GM11168 (cell line): ENCODE measurements around the gene ANKRD18B.
"Not testable (repeated sequence)": the region's sequence is repeated elsewhere in the genome, so short reads cannot be mapped to it uniquely, and the experiment has no call there.

Source experiments
- in situ Hi-C: fragments of 300-500 bp; cut with MboI; formaldehyde crosslinking; loops from one replicate; pipeline ENCODE4 v1.12.0; 2022; ENCODE audit warnings: low sequenced_read_pairs; ENCODE audit not compliant: unreplicated experiment

Gene ANKRD18B

GRCh38 chr9:33528069-33528468 lies 4.0 kb downstream of the ANKRD18B start:
- in situ Hi-C loops = not testable (repeated sequence)

- in situ Hi-C loops = not testable (repeated sequence)
Measured at GRCh38 chr9:33533958-33534357, 9.9 kb downstream of the ANKRD18B start.

- in situ Hi-C loops = no loop called here
Measured at GRCh38 chr9:33535541-33535940, 11.5 kb downstream of the ANKRD18B start.

- in situ Hi-C loops = not testable (repeated sequence)
Measured at GRCh38 chr9:33543463-33543862, 19.4 kb downstream of the ANKRD18B start.

GRCh38 chr9:33545715-33546114 lies 21.7 kb downstream of the ANKRD18B start:
- in situ Hi-C loops = not testable (repeated sequence)

GRCh38 chr9:33548816-33549215 lies 24.8 kb downstream of the ANKRD18B start:
- in situ Hi-C loops = not testable (repeated sequence)

- in situ Hi-C loops = not testable (repeated sequence)
Measured at GRCh38 chr9:33549418-33549817, 25.4 kb downstream of the ANKRD18B start.

- in situ Hi-C loops = not testable (repeated sequence)
Measured at GRCh38 chr9:33551183-33551582, 27.1 kb downstream of the ANKRD18B start.

GRCh38 chr9:33552315-33552725 lies 28.3 kb downstream of the ANKRD18B start:
- in situ Hi-C loops = not testable (repeated sequence)

GRCh38 chr9:33560217-33560616 lies 36.2 kb downstream of the ANKRD18B start:
- in situ Hi-C loops = not testable (repeated sequence)

GRCh38 chr9:33562196-33562595 lies 38.1 kb downstream of the ANKRD18B start:
- in situ Hi-C loops = not testable (repeated sequence)

- in situ Hi-C loops = not testable (repeated sequence)
Measured at GRCh38 chr9:33567776-33568175, 43.7 kb downstream of the ANKRD18B start.

GRCh38 chr9:33577786-33578185 lies 53.7 kb downstream of the ANKRD18B start:
- in situ Hi-C loops = not testable (repeated sequence)

GRCh38 chr9:33579996-33580395 lies 55.9 kb downstream of the ANKRD18B start:
- in situ Hi-C loops = not testable (repeated sequence)

GRCh38 chr9:33582686-33583085 lies 58.6 kb downstream of the ANKRD18B start:
- in situ Hi-C loops = not testable (repeated sequence)

- in situ Hi-C loops = not testable (repeated sequence)
Measured at GRCh38 chr9:33586128-33586527, 62.1 kb downstream of the ANKRD18B start.

GRCh38 chr9:33587799-33588198 lies 63.7 kb downstream of the ANKRD18B start:
- in situ Hi-C loops = not testable (repeated sequence)

- in situ Hi-C loops = not testable (repeated sequence)
Measured at GRCh38 chr9:33588876-33589275, 64.8 kb downstream of the ANKRD18B start.

- in situ Hi-C loops = not testable (repeated sequence)
Measured at GRCh38 chr9:33590857-33591256, 66.8 kb downstream of the ANKRD18B start.

- in situ Hi-C loops = not testable (repeated sequence)
Measured at GRCh38 chr9:33596974-33597373, 72.9 kb downstream of the ANKRD18B start.

GRCh38 chr9:33597386-33597785 lies 73.3 kb downstream of the ANKRD18B start:
- in situ Hi-C loops = not testable (repeated sequence)

GRCh38 chr9:33598796-33599379 lies 74.8 kb downstream of the ANKRD18B start:
- in situ Hi-C loops = not testable (repeated sequence)
